Caki2 (cell line): Measurements from ENCODE around the gene SKOR2. TPM values are rescaled to one million over a fixed set of nuclear protein-coding genes. Genes with fewer than 3 reads are reported as not detected.
A peak's percentile ranks its signal among the peaks of the same experiment; 100 is the strongest.
"Not testable (repeated sequence)": the region's sequence is repeated elsewhere in the genome, so short reads cannot be mapped to it uniquely, and the experiment has no call there.

Source experiments
- DNase-seq: peaks from one replicate; pipeline ENCODE4 v3.0.0-alpha.2; 2015; ENCODE audit warnings: low read depth
- in situ Hi-C: cut with HindIII; loops from 2 replicates; pipeline ENCODE4 v1.10.0; 2016; ENCODE audit warnings: low sequenced_read_pairs, low pct_unique_long_range_greater_than_20kb, mixed read lengths
- total RNA-seq: library from RNA; depleted of rRNA; stranded (reverse); fragments of >200 nt; shearing (Covaris generic); gene quantifications from 2 replicates; pipeline ENCODE4 v1.2.3, GENCODE V29; 2014; ENCODE audit warnings: low replicate concordance; rRNA removed

SKOR2 gene
- total RNA-seq, 1 experiment from 2014 or later = not detected

DNA sequence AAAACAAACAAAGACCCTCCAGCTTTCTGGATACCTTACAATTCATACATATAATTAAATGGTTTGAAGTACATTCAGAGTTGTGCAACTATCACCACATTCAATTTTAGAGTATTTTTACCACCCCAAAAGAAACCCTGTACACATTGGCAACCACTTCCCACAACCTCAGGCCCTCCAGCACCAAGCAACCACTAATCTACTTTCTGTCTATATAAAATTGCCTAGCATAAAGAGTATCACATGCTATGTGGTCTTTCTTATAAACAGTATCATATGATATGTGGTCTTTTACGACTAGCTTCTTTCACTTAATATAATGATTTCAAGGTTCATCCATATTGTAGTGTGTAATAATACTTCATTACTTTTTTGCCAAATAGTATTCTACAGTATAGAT, 82.5 kb downstream of the SKOR2 start:
- no peak for DNase-seq
- in situ Hi-C loops = no loop called here

DNA sequence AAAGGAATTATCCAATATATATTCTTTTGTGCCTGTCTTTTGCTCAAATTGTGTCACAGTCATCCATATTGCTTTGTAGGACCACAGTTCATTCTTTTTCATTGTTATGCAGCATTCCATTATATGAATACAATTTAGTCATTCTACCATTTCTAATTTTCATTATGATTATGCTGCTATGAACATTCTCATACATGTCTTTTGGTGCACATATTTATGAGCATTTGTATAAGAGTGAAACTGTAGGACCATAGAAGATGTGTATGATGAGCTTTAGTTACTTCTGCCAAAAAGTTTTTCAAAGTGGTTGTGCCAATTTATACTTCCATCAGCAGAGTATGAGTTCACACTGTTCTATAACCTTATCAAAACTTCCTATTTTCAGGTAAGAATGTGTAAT, 83.0 kb downstream of the SKOR2 start:
- no peak for DNase-seq
- in situ Hi-C loops = no loop called here

DNA sequence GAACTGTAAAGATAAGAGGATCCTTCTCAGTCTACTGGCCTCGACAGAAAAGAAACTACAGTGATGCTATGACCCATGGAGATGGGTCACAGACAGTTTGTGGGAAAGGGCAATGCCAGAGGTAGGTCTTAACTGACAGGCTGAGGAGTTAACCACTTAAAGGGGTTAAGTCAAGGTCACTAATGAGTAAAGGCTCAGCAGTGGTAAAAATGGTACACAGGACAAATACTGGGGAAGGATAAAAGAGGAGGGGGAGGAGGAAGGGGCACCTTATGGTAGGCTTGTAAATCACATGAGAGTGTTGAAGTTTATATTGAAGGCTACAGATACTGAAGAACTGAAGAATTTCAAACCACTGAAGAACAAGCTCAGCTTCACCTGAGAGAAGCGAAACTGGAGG, 85.2 kb downstream of the SKOR2 start:
- in situ Hi-C loops = no loop called here
- peak; percentile 28 for DNase-seq

DNA sequence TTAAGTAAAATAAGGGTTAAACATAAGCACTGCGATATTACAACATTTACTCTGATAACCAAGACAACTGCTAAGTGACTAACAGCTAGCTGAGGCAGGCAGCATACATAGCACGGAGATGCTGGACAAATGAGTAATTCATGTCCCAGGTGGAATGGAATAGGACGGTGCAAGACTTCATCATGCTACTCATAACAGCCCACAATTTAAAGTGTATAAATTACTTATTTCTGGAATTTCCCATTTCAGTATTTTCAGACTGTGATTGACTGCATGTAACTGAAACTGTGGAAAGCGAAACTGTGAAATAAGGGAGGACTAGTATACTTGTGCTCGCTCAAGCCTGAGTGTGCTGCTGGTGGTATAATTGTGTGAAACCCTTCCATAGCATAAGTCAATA, 88.2 kb downstream of the SKOR2 start:
- DNase-seq = peak; percentile 33
- in situ Hi-C loops = no loop called here

DNA sequence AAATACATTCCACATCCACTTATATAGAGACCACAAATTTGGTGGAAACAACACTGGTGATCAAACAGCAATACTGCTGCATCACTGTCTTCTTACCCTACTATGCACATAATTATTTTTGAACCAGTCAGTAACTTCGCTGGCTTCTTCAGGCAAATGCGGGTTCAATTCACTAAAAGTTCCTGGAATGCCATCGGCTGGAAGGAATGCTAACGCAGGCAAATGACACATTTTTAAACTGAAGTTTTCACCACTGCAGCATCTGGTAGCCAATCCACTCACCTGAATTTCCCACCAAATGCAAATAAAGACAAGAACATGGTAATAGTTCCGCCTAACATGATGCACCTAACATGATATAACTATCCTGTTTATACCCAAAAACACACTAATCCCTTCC, 91.2 kb downstream of the SKOR2 start:
- in situ Hi-C loops = no loop called here
- DNase-seq = no peak

DNA sequence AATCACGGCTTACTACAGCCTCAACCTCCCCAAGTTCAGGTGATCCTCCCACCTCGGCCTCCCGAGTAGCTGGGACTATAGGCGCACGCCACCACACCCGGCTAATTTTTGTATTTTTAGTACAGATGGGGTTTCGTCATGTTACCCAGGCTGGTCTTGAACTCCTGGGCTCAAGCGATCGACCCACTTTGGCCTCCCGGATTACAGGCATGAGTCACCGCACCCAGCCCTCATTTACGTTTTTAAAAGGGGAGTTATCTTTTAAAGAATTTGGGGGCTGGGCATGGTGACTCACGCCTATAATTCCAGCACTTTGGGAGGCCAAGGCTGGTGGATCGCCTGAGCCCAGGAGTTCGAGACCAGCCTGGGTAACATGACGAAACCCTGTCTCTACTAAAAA, 93.1 kb downstream of the SKOR2 start:
- in situ Hi-C loops = not testable (repeated sequence)

More for the DNA sequence above, 93.1 kb downstream of the SKOR2 start:
- DNase-seq = not testable (repeated sequence)

Other genes starting within 250 kb of the SKOR2 start
- gene ELOA2, start 216.0 kb downstream of the SKOR2 start, total RNA-seq = not detected in 2 replicates
- gene HDHD2, start 101.2 kb downstream of the SKOR2 start, total RNA-seq = 2.2 and 2.3 TPM in 2 replicates
- gene IER3IP1, start 75.3 kb downstream of the SKOR2 start, total RNA-seq = 18.7 and 45.1 TPM in 2 replicates